Caco-2 (cell line): Measurements from ENCODE around the gene ANKRD44. TPM values are rescaled to one million over a fixed set of nuclear protein-coding genes. Genes with fewer than 3 reads are reported as not detected.

Experiments
- BruUV-seq: library from RNA; stranded (reverse); fragments of 400-500 nt; replicated peaks from 2 replicates; lab custom pipeline; 2021; lab: Mats Ljungman, UMichigan
- CTCF ChIA-PET: fragments of 300-600 bp; sonication (Branson Sonifier 250); formaldehyde crosslinking; loops from one replicate; lab custom pipeline; 2022; ENCODE audit warnings: antibody characterized with exemption; lab: Charles Lee
- POLR2A ChIA-PET: fragments of 300-600 bp; sonication (Branson Sonifier 250); formaldehyde crosslinking; loops from one replicate; lab custom pipeline; 2022; ENCODE audit warnings: antibody characterized with exemption; lab: Charles Lee
- DNase-seq, 2 experiments: peaks; one replicate each; pipeline versions ENCODE4 v3.0.0 to v3.0.0-alpha.2; 2020 to 2022
- H3K27me3 ChIP-seq: replicated peaks from 2 replicates; pipeline ENCODE4 v1.6.0; 2011; ENCODE audit warnings: low read length; ENCODE audit not compliant: control insufficient read depth, insufficient read depth
- H3K36me3 ChIP-seq: 2 replicates; pipeline ENCODE4 v1.5.1; 2011; ENCODE audit warnings: low read length; ENCODE audit not compliant: control insufficient read depth, insufficient read depth
- H3K4me1 ChIP-seq: fragments of 250-450 bp; sonication (Bioruptor Pico); 2 replicates; pipeline ENCODE4 v1.5.1; 2020; ENCODE audit warnings: mild to moderate bottlenecking
- H3K4me3 ChIP-seq: 2 replicates; pipeline ENCODE4 v1.5.1; 2011; ENCODE audit warnings: low read depth, mild to moderate bottlenecking, control low read depth, low read length
- H3K9me3 ChIP-seq: fragments of 250-450 bp; sonication (Bioruptor Pico); 2 replicates; pipeline ENCODE4 v1.5.1; 2020; ENCODE audit warnings: mild to moderate bottlenecking, moderate library complexity
- H3K27ac Mint-ChIP-seq: one replicate; pipeline ENCODE4 v1.8.0; 2022; ENCODE audit warnings: mixed read lengths; ENCODE audit not compliant: unreplicated experiment
- H3K27me3 Mint-ChIP-seq: one replicate; pipeline ENCODE4 v1.8.0; 2022; ENCODE audit warnings: mixed read lengths; ENCODE audit not compliant: insufficient read depth, unreplicated experiment
- H3K36me3 Mint-ChIP-seq: one replicate; pipeline ENCODE4 v1.8.0; 2022; ENCODE audit warnings: mild to moderate bottlenecking, mixed read lengths; ENCODE audit not compliant: insufficient read depth, unreplicated experiment
- H3K4me1 Mint-ChIP-seq: one replicate; pipeline ENCODE4 v1.8.0; 2022; ENCODE audit warnings: low read depth, mixed read lengths; ENCODE audit not compliant: unreplicated experiment
- H3K4me3 Mint-ChIP-seq: one replicate; pipeline ENCODE4 v1.8.0; 2022; ENCODE audit warnings: mild to moderate bottlenecking, moderate library complexity, mixed read lengths; ENCODE audit not compliant: unreplicated experiment
- H3K9me3 Mint-ChIP-seq: one replicate; pipeline ENCODE4 v1.8.0; 2022; ENCODE audit warnings: mixed read lengths; ENCODE audit not compliant: unreplicated experiment
- CTCF ChIP-seq, 2 experiments: fragments of 200-600 bp in 1 of 2; IDR thresholded peaks; 1 replicate in 1 of 2; 2 replicates in 1 of 2; pipeline versions ENCODE4 v1.5.1 to v1.8.0; 2011 to 2022; ENCODE audit warnings: antibody characterized with exemption in 1 of 2, control low read depth in 1 of 2, inconsistent platforms in 1 of 2, low read depth in 1 of 2, low read length in 1 of 2, mild to moderate bottlenecking in 1 of 2, moderate library complexity in 1 of 2; ENCODE audit not compliant: insufficient read depth in 1 of 2, severe bottlenecking in 1 of 2, unreplicated experiment in 1 of 2
- intact Hi-C: fragments of 100-400 bp; cut with micrococcal nuclease; formaldehyde crosslinking; loops from one replicate; pipeline ENCODE4 v1.10.0; 2022; ENCODE audit not compliant: unreplicated experiment
- total RNA-seq: library from RNA; stranded (reverse); gene quantifications from 2 replicates; pipeline ENCODE4 v1.2.3, GENCODE V29; 2022

Gene ANKRD44
- total RNA-seq, 1 experiment from 2014 or later: 1.0 TPM

GRCh38 chr2:197265924-197266323 lies 44.7 kb downstream of the ANKRD44 start:
- Mint-ChIP-seq H3K36me3 (no peaks in the 10 kb centered on the region), H3K9me3 (no peaks in the 10 kb centered on the region), H3K4me3 (no peak overlapping the region), H3K27me3 (peaks cover 16% of the 10 kb centered on the region), H3K27ac (no peak overlapping the region), H3K4me1 (no peaks in the 10 kb centered on the region)
- TF ChIP-seq CTCF (IDR thresholded peaks at IDR 0.05; ENCODE audit: insufficient read depth in 1 of 2, low read depth in 1 of 2, low read length in 1 of 2, severe bottlenecking in 1 of 2, unreplicated experiment in 1 of 2): no peak
- POLR2A ChIA-PET: no interaction called here
- CTCF ChIA-PET: no interaction called here
- Histone ChIP-seq H3K9me3 (no peaks in the 10 kb centered on the region), H3K4me1 (no peaks in the 10 kb centered on the region), H3K4me3 (no peak overlapping the region), H3K27me3 (no peaks in the 10 kb centered on the region; the same call in 1 of the 2 replicates), H3K36me3 (no peaks in the 10 kb centered on the region)
- BruUV-seq: no TSS peak
- intact Hi-C loops: no loop called here
- no peak for DNase-seq

GRCh38 chr2:197265036-197265435 lies 45.5 kb downstream of the ANKRD44 start:
- no peak overlapping the region for H3K4me3 Mint-ChIP-seq
- intact Hi-C loops: no loop called here
- H3K36me3 ChIP-seq: no peaks in the 10 kb centered on the region
- TF ChIP-seq CTCF (IDR thresholded peaks at IDR 0.05; ENCODE audit: insufficient read depth in 1 of 2, low read depth in 1 of 2, low read length in 1 of 2, severe bottlenecking in 1 of 2, unreplicated experiment in 1 of 2): no peak
- no peak overlapping the region for H3K4me3 ChIP-seq
- ChIA-PET CTCF (no interaction called here), POLR2A (no interaction called here)
- no peaks in the 10 kb centered on the region for H3K4me1 Mint-ChIP-seq
- no peaks in the 10 kb centered on the region for H3K9me3 Mint-ChIP-seq
- no peaks in the 10 kb centered on the region for H3K4me1 ChIP-seq
- peaks cover 14% of the 10 kb centered on the region for H3K27me3 Mint-ChIP-seq
- no peaks in the 10 kb centered on the region for H3K36me3 Mint-ChIP-seq
- H3K27ac Mint-ChIP-seq: no peak overlapping the region
- BruUV-seq: no TSS peak
- H3K9me3 ChIP-seq: no peaks in the 10 kb centered on the region
- H3K27me3 ChIP-seq: no peaks in the 10 kb centered on the region; the same call in 1 of the 2 replicates
- no peak for DNase-seq

GRCh38 chr2:197264332-197264731 lies 46.2 kb downstream of the ANKRD44 start:
- ChIA-PET CTCF (no interaction called here), POLR2A (no interaction called here)
- H3K27ac Mint-ChIP-seq: no peak overlapping the region
- no peaks in the 10 kb centered on the region for H3K4me1 ChIP-seq
- H3K4me3 Mint-ChIP-seq: no peak overlapping the region
- H3K9me3 Mint-ChIP-seq: no peaks in the 10 kb centered on the region
- DNase-seq: no peak
- no peaks in the 10 kb centered on the region for H3K9me3 ChIP-seq
- no peak overlapping the region for H3K4me3 ChIP-seq
- H3K36me3 Mint-ChIP-seq: no peaks in the 10 kb centered on the region
- intact Hi-C loops: no loop called here
- no peaks in the 10 kb centered on the region for H3K36me3 ChIP-seq
- no TSS peak for BruUV-seq
- peaks cover 14% of the 10 kb centered on the region for H3K27me3 Mint-ChIP-seq
- H3K4me1 Mint-ChIP-seq: no peaks in the 10 kb centered on the region
- H3K27me3 ChIP-seq: no peaks in the 10 kb centered on the region; the same call in 1 of the 2 replicates
- TF ChIP-seq CTCF (IDR thresholded peaks at IDR 0.05; ENCODE audit: insufficient read depth in 1 of 2, low read depth in 1 of 2, low read length in 1 of 2, severe bottlenecking in 1 of 2, unreplicated experiment in 1 of 2): no peak
